Liver (tissue), 9 donors: Measurements from ENCODE around the gene MRPL30. TPM values are rescaled to one million over a fixed set of nuclear protein-coding genes. Genes with fewer than 3 reads are reported as not detected.

Experiments used
- DNase-seq: peaks from one replicate; pipeline ENCODE4 v3.0.0-alpha.2; 2017; ENCODE audit warnings: low spot score
- H3K27ac ChIP-seq, 2 donors: one replicate each; pipeline ENCODE4 v1.7.0; 2013; ENCODE audit warnings: inconsistent platforms in 2 of 2, low read length in 2 of 2, control low read depth in 1 of 2, low read depth in 1 of 2, mild to moderate bottlenecking in 1 of 2
- H3K27me3 ChIP-seq, 4 donors: one replicate each; pipeline versions ENCODE4 v1.6.1 to v1.7.0; 2013; ENCODE audit warnings: low read length in 3 of 4, inconsistent platforms in 1 of 4, mild to moderate bottlenecking in 1 of 4, moderate library complexity in 1 of 4; ENCODE audit not compliant: control insufficient read depth in 4 of 4, insufficient read depth in 4 of 4
- H3K36me3 ChIP-seq, 4 donors: one replicate each; pipeline versions ENCODE4 v1.6.1 to v1.7.0; 2013; ENCODE audit warnings: low read length in 3 of 4, mild to moderate bottlenecking in 3 of 4, low read depth in 1 of 4, moderate library complexity in 1 of 4; ENCODE audit not compliant: control insufficient read depth in 4 of 4, insufficient read depth in 3 of 4
- H3K4me1 ChIP-seq, 4 donors: one replicate each; pipeline versions ENCODE4 v1.6.1 to v1.7.0; 2013; ENCODE audit warnings: low read length in 3 of 4, mild to moderate bottlenecking in 3 of 4, moderate library complexity in 1 of 4; ENCODE audit not compliant: control insufficient read depth in 4 of 4, insufficient read depth in 4 of 4
- H3K4me3 ChIP-seq, 3 donors: one replicate each; pipeline versions ENCODE4 v1.6.1 to v1.7.0; 2013; ENCODE audit warnings: low read length in 3 of 3, control low read depth in 1 of 3, low read depth in 1 of 3, mild to moderate bottlenecking in 1 of 3
- H3K9ac ChIP-seq, 2 donors: one replicate each; pipeline ENCODE4 v1.7.0; 2013; ENCODE audit warnings: low read length in 2 of 2, mild to moderate bottlenecking in 2 of 2, moderate library complexity in 2 of 2, control low read depth in 1 of 2, low read depth in 1 of 2
- H3K9me3 ChIP-seq, 4 donors: one replicate each; pipeline versions ENCODE4 v1.6.1 to v1.7.0; 2013; ENCODE audit warnings: low read length in 3 of 4; ENCODE audit not compliant: control insufficient read depth in 4 of 4
- CTCF ChIP-seq: fragments of 150-350 bp; IDR thresholded peaks from 2 replicates; pipeline ENCODE4 v1.5.1; 2017; ENCODE audit warnings: improper control_type of control experiment, low read depth, low read length; ENCODE audit not compliant: missing input control
- FOXA2 ChIP-seq: IDR thresholded peaks from 2 replicates; pipeline ENCODE4 v1.6.1; 2016; ENCODE audit warnings: antibody characterized with exemption
- JUND ChIP-seq, 2 donors: IDR thresholded peaks; 2 replicates each; pipeline ENCODE4 v1.6.1; 2016; ENCODE audit warnings: antibody characterized with exemption in 2 of 2
- NR2F2 ChIP-seq: IDR thresholded peaks from 2 replicates; pipeline ENCODE4 v1.6.1; 2016; ENCODE audit warnings: antibody characterized with exemption
- SP1 ChIP-seq: IDR thresholded peaks from 2 replicates; pipeline ENCODE4 v1.6.1; 2018; ENCODE audit warnings: antibody characterized with exemption, mild to moderate bottlenecking
- YY1 ChIP-seq: IDR thresholded peaks from 2 replicates; pipeline ENCODE4 v1.6.1; 2016; ENCODE audit warnings: antibody characterized with exemption, mild to moderate bottlenecking
- ZBTB33 ChIP-seq: IDR thresholded peaks from 2 replicates; pipeline ENCODE4 v1.6.1; 2016; ENCODE audit warnings: antibody characterized with exemption
- WGBS: extraction: QIAGEN DNeasy Blood & Tissue Kit; methylation state at CpG from one replicate; pipeline ENCODE4 v1.1.7; 2013; 5-methylcytosine and 5-hydroxymethylcytosine counted together
- polyA plus RNA-seq, 2 donors: library from polyadenylated mRNA; stranded (reverse) in 1 of 2; unstranded in 1 of 2; fragments of 200-250 nt in 1 of 2; fragments of >200 nt in 1 of 2; fragmentation: Nextera tagmentation in 1 of 2; extraction: Ambion mirVana in 1 of 2; gene quantifications; one replicate each; pipeline versions ENCODE4 v1.2.1 to v1.2.3, GENCODE V29; 2013 to 2015
- total RNA-seq, 2 donors: library from RNA; depleted of rRNA; stranded (reverse); fragments of >200 nt; gene quantifications; one replicate each; pipeline ENCODE4 v1.2.3, GENCODE V29; 2014
- TF ChIP-seq, protein P1 (sequence below): IDR thresholded peaks from 2 replicates; pipeline ENCODE4 v1.6.1; 2016; ENCODE audit warnings: antibody characterized with exemption
- TF ChIP-seq, protein P2 (sequence below): IDR thresholded peaks from 2 replicates; pipeline ENCODE4 v1.6.1; 2016; ENCODE audit warnings: antibody characterized with exemption, mild to moderate bottlenecking
- donor health status: healthy.
- donor health status: healthy.
- donor health status: healthy.
- donor health status: healthy.
- donor health status: healthy.

MRPL30 gene
- total and polyA plus RNA-seq, 4 donors: 11.7 to 21.0 (median 16.8) TPM

DNA sequence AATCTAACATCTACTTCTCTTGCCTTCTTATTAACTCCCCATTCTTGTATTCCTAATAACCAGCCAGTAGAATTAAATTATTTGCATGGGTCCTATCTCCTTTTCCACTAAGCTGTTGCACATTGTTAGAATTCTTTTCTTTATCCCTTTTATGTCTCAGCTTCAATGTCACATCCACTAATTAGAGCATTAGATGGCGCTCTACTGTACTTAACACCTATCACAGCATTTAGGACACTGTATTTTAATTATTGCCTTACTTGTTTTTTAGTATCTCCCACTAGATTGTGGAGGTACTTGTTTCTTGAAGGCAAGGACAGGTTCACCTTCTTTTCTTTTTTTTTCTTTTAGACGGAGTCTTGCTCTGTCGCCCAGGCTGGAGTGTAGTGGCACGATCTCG is 22.4 kb upstream of the MRPL30 start:
- no peaks in the 10 kb centered on the region for H3K27me3 ChIP-seq
- H3K9ac ChIP-seq: no peak overlapping the region
- no peak for DNase-seq
- peaks cover 0 to 19% (median 14%) of the 10 kb centered on the region in 4 donors for H3K36me3 ChIP-seq
- H3K4me1 ChIP-seq: peaks cover 0 to 15% (median 11%) of the 10 kb centered on the region in 4 donors
- TF ChIP-seq SP1 (no peak), JUND (IDR thresholded peaks at IDR 0.05) (no peak), ZBTB33 (no peak), NR2F2 (no peak), YY1 (no peak), FOXA2 (no peak), CTCF (no peak)
- TF ChIP-seq, protein P1, sequence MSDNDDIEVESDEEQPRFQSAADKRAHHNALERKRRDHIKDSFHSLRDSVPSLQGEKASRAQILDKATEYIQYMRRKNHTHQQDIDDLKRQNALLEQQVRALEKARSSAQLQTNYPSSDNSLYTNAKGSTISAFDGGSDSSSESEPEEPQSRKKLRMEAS: no peak
- no peak overlapping the region for H3K4me3 ChIP-seq
- H3K27ac ChIP-seq: no peak overlapping the region
- H3K9me3 ChIP-seq: no peaks in the 10 kb centered on the region
- 96% methylated on average over 5 of the region's 5 CpGs for WGBS

GRCh38 chr2:99159594-99159993 is 21.4 kb upstream of the MRPL30 start:
- no peak for TF ChIP-seq ZBTB33
- TF ChIP-seq, protein P2, sequence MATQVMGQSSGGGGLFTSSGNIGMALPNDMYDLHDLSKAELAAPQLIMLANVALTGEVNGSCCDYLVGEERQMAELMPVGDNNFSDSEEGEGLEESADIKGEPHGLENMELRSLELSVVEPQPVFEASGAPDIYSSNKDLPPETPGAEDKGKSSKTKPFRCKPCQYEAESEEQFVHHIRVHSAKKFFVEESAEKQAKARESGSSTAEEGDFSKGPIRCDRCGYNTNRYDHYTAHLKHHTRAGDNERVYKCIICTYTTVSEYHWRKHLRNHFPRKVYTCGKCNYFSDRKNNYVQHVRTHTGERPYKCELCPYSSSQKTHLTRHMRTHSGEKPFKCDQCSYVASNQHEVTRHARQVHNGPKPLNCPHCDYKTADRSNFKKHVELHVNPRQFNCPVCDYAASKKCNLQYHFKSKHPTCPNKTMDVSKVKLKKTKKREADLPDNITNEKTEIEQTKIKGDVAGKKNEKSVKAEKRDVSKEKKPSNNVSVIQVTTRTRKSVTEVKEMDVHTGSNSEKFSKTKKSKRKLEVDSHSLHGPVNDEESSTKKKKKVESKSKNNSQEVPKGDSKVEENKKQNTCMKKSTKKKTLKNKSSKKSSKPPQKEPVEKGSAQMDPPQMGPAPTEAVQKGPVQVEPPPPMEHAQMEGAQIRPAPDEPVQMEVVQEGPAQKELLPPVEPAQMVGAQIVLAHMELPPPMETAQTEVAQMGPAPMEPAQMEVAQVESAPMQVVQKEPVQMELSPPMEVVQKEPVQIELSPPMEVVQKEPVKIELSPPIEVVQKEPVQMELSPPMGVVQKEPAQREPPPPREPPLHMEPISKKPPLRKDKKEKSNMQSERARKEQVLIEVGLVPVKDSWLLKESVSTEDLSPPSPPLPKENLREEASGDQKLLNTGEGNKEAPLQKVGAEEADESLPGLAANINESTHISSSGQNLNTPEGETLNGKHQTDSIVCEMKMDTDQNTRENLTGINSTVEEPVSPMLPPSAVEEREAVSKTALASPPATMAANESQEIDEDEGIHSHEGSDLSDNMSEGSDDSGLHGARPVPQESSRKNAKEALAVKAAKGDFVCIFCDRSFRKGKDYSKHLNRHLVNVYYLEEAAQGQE: no peak
- no peak for TF ChIP-seq CTCF
- no peak for TF ChIP-seq NR2F2
- TF ChIP-seq SP1: no peak
- TF ChIP-seq JUND (IDR thresholded peaks at IDR 0.05): no peak
- 94% methylated on average over 4 of the region's 4 CpGs for WGBS

More at GRCh38 chr2:99159594-99159993, 21.4 kb upstream of the MRPL30 start:
- Histone ChIP-seq H3K27ac (no peak overlapping the region), H3K4me1 (peaks cover 0 to 8% (median 5%) of the 10 kb centered on the region in 4 donors), H3K9me3 (no peaks in the 10 kb centered on the region), H3K4me3 (no peak overlapping the region), H3K9ac (no peak overlapping the region), H3K36me3 (peaks cover 0 to 19% (median 14%) of the 10 kb centered on the region in 4 donors), H3K27me3 (no peaks in the 10 kb centered on the region)
- DNase-seq: no peak
